ENCODE results near the gene SPHK1. TPM values are rescaled to one million over a fixed set of nuclear protein-coding genes. Genes with fewer than 3 reads are reported as not detected.

Gene SPHK1
- total RNA-seq, 4 donors from 2014 or later: 1.3 to 11.6 (median 7.6) TPM

GRCh38 chr17:76398523-76399174, 14.2 kb downstream of the SPHK1 start:
- no peak for TF ChIP-seq CTCF (IDR thresholded peaks at IDR 0.05; ENCODE audit: low read depth)

- no peak for TF ChIP-seq CTCF (IDR thresholded peaks at IDR 0.05; ENCODE audit: low read depth)
These were observed 15.1 kb downstream of the SPHK1 start for GRCh38 chr17:76399175-76400172.

- no peak for TF ChIP-seq CTCF (IDR thresholded peaks at IDR 0.05; ENCODE audit: low read depth)
These were observed 18.3 kb downstream of the SPHK1 start for GRCh38 chr17:76402711-76403110.

GRCh38 chr17:76404256-76404655, 19.8 kb downstream of the SPHK1 start:
- TF ChIP-seq CTCF (IDR thresholded peaks at IDR 0.05; ENCODE audit: low read depth): no peak

- no peak for TF ChIP-seq CTCF (IDR thresholded peaks at IDR 0.05; ENCODE audit: low read depth)
These were observed 20.7 kb downstream of the SPHK1 start for GRCh38 chr17:76404976-76405563.

GRCh38 chr17:76405607-76405966, 21.2 kb downstream of the SPHK1 start:
- no peak for TF ChIP-seq CTCF (IDR thresholded peaks at IDR 0.05; ENCODE audit: low read depth)
